IMR-90 (cell line): ENCODE data around the gene SV2B.

Experiments used
- BHLHE40 ChIP-seq: fragments of 150-350 bp; IDR thresholded peaks from 2 replicates; pipeline ENCODE4 v1.6.1; 2016; ENCODE audit warnings: mild to moderate bottlenecking, low read depth, low read length
- CEBPB ChIP-seq: IDR thresholded peaks from 2 replicates; pipeline ENCODE4 v1.6.1; 2012; ENCODE audit warnings: low read depth, low read length, improper control_type of control experiment
- MAFK ChIP-seq: IDR thresholded peaks from 2 replicates; pipeline ENCODE4 v1.6.1; 2012; ENCODE audit warnings: low read depth, low read length, improper control_type of control experiment
- MXI1 ChIP-seq: IDR thresholded peaks from 2 replicates; pipeline ENCODE4 v1.6.1; 2012; ENCODE audit warnings: low read depth, mild to moderate bottlenecking, low read length, moderate library complexity, borderline replicate concordance
- POLR2A ChIP-seq: IDR thresholded peaks from 2 replicates; pipeline ENCODE4 v1.6.1; 2012; ENCODE audit warnings: mild to moderate bottlenecking, low read depth, low read length
- RAD21 ChIP-seq: IDR thresholded peaks from 2 replicates; pipeline ENCODE4 v1.6.1; 2012; ENCODE audit warnings: low read length, improper control_type of control experiment
- TF ChIP-seq, protein P1 (sequence below): conservative IDR thresholded peaks from 2 replicates; pipeline ENCODE4 v1.5.1; 2012; ENCODE audit warnings: mild to moderate bottlenecking, low read depth, low read length, improper control_type of control experiment

DNA sequence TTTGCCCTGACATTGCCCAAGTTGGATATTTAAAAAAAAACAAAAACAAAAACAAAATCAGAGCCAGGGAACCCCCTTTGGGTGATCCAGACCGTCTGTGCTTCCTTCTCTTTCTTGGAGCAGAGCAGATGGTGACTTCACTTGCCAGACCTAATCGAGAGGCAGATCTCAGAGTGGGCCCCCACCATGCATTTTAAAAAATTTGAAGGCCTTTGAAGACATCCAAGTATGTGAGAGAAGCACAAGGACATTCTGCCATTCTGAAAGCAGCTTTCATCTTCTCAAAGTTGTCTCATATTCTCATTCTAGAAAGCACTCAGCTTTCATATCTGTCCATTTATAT lies 93.3 kb downstream of the SV2B start:
- TF ChIP-seq, protein P1, sequence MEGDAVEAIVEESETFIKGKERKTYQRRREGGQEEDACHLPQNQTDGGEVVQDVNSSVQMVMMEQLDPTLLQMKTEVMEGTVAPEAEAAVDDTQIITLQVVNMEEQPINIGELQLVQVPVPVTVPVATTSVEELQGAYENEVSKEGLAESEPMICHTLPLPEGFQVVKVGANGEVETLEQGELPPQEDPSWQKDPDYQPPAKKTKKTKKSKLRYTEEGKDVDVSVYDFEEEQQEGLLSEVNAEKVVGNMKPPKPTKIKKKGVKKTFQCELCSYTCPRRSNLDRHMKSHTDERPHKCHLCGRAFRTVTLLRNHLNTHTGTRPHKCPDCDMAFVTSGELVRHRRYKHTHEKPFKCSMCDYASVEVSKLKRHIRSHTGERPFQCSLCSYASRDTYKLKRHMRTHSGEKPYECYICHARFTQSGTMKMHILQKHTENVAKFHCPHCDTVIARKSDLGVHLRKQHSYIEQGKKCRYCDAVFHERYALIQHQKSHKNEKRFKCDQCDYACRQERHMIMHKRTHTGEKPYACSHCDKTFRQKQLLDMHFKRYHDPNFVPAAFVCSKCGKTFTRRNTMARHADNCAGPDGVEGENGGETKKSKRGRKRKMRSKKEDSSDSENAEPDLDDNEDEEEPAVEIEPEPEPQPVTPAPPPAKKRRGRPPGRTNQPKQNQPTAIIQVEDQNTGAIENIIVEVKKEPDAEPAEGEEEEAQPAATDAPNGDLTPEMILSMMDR, result no peak
- TF ChIP-seq RAD21, result no peak
- TF ChIP-seq BHLHE40, result no peak
- no peak for TF ChIP-seq CEBPB
- TF ChIP-seq MXI1, result no peak
- TF ChIP-seq POLR2A, result no peak
- no peak for TF ChIP-seq MAFK
